T-helper 2 cell (primary cell): ENCODE data around the gene SSNA1.

Experiments
- DNase-seq, 5 experiments: peaks; one replicate each; pipeline versions ENCODE4 v3.0.0 to v3.0.0-alpha.2; 2012 to 2022

Gene SSNA1

GRCh38 chr9:137201205-137201868 lies 12.9 kb downstream of the SSNA1 start:
- no peak for DNase-seq

- DNase-seq, result no peak
These were observed 14.5 kb downstream of the SSNA1 start for GRCh38 chr9:137202966-137203365.

DNA sequence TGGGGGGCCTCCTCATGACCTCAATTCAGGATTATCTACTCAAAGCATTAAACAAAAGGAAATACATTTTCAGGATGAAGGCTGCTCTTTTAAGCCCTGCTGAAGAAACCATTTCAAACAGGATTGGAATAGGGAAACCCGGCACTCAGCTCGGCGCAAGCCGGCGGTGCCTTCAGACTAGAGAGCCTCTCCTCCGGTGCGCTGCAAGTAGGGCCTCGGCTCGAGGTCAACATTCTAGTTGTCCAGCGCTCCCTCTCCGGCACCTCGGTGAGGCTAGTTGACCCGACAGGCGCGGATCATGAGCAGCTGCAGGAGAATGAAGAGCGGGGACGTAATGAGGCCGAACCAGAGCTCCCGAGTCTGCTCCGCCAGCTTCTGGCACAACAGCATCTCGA lies 16.3 kb downstream of the SSNA1 start:
- no peak for DNase-seq

GRCh38 chr9:137205126-137206069 lies 16.9 kb downstream of the SSNA1 start, which contains the start of the genes NDOR1 and TMEM203:
NDOR1 (plus strand) TSS chr9:137205700; CDS start chr9:137205778, 78 bp downstream.
TMEM203 (minus strand) TSS chr9:137205648; CDS start chr9:137205414, 234 bp downstream.
- peak; percentile 84 to 92 (median 91) for DNase-seq

DNA sequence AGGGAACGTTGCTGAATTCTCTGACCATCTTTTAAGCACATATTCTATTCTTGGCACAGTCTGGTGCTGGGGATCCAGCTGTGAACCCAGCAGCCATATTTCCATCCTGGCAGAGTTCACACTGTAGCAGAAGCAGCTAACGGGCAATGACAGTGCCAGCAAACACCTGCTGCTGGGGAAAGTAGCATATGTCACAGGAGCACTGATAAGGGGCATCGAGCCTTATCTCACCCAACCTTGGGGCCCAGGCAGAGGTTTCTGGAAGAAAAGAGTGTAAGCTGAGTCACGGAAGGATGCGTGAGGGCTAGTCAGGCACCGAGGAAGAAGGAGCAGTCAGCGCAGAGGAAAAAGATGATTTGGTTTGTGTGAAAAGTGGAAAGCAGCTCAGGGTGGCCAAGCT lies 18.1 kb downstream of the SSNA1 start:
- no peak for DNase-seq

DNA sequence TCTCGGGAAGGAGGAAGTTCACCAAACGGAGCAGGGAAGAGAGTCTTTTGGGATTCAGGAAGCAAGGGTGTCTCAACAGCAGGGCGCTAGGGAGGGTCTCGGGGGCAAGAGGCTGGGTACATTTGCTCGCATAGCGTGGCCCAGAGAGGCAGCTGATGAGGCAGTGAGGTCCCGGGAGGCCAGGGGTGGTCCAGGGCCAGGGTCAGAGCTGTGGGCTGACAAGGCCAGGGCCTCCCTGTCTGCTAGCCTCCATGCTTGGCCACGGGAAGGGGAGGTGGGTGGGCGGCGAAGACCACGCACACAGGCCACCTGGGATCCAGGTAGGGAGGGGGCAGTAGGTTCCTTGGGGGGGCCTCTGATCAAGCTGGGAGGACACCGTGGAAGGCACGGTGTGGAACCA lies 23.1 kb downstream of the SSNA1 start:
- no peak for DNase-seq

- DNase-seq, result no peak
These were observed 24.0 kb downstream of the SSNA1 start for GRCh38 chr9:137212520-137212919.

- DNase-seq, result no peak
These were observed 24.9 kb downstream of the SSNA1 start for GRCh38 chr9:137213160-137214060.

DNA sequence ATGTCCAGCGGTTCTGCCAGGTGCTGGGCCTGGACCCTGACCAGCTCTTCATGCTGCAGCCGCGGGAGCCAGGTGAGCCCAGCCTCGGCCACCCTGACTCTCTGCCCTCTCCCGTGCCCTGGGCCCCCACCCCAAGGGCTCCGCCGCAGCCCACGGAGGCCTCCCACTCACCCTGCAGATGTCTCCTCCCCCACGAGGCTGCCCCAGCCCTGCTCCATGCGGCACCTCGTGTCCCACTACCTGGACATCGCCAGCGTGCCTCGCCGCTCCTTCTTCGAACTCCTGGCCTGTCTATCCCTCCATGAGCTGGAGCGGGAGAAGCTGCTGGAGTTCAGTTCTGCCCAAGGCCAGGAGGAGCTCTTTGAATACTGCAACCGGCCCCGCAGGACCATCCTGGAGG lies 26.1 kb downstream of the SSNA1 start:
- DNase-seq, result no peak

DNA sequence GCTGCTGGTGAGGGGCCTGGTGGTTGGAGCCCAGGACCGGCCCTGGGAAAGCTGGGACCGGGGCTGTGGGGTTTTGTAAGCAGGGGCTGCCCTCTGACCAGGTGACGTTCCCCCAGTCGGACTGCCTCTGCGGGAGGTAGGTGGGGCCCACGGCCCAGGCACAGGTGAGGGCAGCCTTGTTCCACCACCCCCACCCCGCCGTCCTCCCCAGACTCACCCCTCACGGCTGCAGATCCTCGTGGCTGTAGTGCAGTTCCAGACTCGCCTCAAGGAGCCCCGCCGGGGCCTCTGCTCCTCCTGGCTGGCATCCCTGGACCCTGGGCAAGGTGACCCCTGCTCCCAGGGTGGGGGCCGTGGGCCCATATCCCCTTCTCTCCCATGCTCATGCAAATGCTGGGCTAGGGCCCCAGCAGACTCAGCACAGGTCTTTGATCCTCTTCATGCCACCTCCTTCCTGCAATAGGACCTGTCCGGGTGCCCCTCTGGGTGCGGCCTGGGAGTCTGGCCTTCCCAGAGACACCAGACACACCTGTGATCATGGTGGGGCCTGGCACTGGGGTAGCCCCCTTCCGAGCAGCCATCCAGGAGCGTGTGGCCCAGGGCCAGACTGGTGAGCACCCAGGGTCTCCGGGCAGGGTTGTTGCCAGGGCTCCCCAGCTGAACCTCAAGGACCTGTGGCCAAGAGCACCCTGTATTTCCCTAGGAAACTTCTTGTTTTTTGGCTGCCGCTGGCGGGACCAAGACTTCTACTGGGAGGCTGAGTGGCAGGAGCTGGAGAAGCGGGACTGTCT lies 26.9 kb downstream of the SSNA1 start:
- DNase-seq, result no peak

DNA sequence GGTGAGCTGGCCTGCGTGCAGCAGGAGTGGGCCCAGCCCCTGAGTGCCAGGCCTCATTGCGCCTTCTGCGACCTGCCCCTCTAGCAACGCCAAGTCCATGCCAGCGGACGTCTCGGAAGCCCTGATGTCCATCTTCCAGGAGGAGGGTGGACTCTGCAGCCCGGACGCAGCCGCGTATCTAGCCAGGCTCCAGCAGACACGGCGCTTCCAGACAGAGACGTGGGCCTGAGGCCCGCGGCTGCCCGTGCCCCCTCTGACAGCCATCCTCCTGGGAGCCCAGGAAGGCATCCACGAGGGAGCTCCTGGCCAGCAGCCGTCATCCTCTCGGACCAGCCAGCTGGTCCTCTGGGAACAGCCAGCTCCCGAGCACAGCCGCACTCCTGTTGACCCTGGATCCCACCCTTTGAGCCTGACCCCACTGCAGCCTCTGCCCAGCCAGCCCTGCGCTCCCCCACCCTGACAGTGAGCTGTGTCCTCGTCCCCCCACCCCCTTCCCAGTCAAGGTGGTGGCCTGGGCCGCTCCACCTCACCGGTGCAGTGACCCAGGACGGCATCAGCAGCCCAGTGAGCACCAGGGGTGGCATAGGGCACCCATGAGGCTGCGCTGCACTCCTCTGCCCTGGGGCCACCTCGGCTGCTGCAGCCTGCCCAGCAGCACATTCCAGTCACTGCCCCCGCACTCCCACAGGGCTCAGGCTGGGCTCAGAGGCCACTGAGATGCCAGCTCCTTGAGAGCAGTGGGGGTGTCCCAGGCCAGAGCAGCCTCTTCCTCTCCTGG lies 27.9 kb downstream of the SSNA1 start:
- no peak for DNase-seq

- DNase-seq, result no peak
These were observed 29.1 kb downstream of the SSNA1 start for GRCh38 chr9:137217276-137218211.

- no peak for DNase-seq
These were observed 29.8 kb downstream of the SSNA1 start for GRCh38 chr9:137218212-137218753.

GRCh38 chr9:137218754-137219271 lies 30.3 kb downstream of the SSNA1 start:
- DNase-seq, result no peak

DNA sequence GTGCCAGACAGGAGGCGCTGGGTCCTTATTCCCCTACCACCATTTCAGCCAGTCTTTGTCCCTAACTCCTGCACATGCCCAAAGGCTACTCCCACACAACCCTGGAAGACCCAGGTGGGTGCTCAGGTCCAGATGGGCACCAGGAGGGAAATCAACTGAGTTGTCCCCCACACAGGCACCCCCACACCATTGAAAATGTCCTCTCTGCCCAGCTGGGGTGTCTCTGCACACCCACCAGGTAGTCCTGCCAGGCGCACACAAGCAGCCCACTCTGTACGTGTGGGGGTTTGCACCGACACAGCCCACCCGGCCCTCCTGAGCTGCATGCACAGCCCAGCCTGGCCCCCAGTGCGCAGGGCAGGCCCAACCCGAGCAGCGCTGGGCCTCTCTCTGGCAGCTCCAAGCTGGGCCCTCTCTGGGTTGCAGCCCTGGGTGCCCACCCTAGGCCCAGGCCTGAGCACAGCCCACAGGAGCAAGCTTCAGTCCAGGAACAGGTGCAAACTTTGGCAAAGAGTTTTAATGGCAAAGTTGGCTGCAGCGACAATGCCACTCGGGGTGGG lies 31.4 kb downstream of the SSNA1 start:
- DNase-seq, result no peak

DNA sequence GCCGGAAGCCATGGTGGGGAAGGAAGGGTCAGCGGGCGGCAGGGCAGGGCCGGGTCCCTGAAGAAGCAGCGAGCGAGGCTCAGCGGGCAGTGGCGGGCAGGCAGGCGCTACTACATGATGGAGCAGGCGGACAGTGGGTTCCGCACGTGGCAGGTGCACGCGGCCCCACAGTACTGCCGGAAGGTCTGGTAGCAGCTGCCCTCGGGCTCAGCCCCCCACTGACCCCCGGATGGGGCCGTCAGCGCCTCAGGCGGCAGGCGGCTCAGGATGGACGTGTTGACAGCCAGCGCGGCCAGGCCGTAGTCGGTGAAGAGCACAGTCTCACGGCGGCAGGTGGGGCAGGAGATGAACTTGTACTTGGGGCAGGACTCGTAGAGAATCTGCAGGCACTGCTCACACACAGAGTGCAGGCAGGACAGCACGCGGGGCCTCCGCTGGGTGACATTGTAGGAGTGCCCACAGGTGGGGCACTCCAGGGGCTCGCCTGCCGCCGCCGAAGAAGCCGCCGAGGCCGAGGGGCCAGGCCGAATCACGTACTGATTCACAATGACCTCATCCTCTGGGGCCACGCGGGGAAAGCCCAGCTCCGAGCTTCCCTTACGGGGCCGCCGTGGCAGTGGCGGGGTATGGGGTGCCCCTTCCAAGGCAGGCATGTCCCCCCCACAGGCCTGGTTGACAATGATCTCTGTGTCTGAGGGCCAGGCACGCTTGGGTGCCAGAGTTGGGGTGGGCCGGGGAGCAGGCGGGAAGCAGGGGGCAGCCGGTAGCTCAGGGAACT lies 32.0 kb downstream of the SSNA1 start:
- no peak for DNase-seq

- DNase-seq, result no peak
These were observed 32.6 kb downstream of the SSNA1 start for GRCh38 chr9:137221095-137221505.

DNA sequence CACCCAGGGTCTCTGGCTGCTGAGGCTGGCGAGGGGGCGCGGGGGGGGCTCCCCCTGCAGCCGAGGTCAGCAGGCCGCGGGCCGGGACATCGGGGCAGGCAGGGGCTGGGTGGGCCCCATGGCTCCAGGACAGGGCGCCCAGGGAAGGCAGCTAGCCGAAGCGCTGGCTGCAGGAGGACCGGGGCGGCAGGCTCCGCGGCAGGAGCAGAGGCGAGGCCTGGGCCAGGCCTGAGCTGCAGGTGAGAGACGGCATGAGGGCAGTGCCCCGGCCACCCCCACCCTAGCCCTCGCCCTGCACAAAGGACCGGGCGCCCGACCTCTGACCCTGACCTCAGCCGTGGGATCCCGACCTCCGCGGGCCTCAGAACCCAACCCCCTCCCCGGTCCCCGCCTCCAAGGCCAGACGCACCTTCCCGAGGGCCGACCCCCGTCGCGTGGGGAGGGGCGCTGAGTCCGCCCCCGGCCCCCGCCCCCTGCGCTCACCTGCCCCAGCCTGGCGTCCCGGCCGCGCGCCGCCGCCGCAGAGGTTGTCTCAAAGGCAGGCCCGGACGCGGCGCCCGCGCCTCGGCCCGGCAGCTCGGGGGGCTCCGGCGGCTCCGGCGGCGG lies 33.1 kb downstream of the SSNA1 start:
- peak in 1 of 5 experiments; percentile 49 for DNase-seq
